GM21381 (cell line): ENCODE measurements around the gene CNDP2.
A peak's percentile ranks its signal among the peaks of the same experiment; 100 is the strongest.

ENCODE experiments used
- ATAC-seq: cut with Tn5 transposase; IDR thresholded peaks from one replicate; pipeline ENCODE4 v1.9.1; 2021; ENCODE audit warnings: mild to moderate bottlenecking, moderate library complexity; ENCODE audit not compliant: unreplicated experiment

CNDP2 gene

DNA sequence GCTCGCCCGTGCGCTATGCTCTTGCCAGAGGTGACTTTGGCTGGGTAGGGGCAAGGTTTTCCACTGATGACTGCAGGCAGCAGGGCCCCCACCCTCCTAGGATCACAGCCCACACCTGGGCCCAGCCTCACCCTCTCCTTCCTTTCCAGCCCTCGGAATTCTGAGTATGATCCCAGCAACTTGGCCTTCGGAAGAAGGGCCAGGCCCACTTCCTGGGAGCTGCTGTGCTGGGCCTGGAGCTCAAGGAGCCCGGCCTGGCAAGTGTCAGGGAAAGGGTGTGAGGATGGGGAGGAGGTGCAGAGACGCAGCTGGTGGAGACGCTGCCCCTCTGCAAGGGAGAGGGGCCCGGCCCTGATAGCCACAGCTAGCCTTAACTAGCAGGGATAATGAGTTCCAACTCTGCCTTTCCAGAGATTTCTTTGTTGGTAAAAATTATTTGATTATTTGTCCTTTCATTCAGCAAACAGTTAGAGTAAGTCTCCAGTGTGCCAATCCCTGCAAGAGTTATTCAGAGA lies 36.4 kb downstream of the CNDP2 start:
- ATAC-seq: no peak

DNA sequence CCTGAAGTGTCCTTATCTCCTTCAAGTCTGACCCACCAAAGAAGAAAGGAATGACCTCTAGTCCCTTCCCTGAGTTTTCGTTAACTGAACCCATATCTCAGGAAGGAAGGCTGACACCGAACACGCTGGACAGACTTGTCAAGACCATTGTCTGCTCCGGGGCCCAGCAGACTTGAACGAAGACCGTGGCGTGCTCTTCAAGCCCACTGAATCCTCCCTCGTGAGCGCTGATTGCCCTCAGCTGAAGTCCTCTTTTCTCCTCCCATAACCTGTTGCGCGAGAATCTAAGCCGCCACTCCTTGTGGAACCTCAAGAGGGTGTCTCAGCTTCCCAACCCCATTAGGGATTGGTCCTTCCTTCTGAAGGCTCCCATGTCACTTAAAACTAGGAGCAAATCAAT lies 37.5 kb downstream of the CNDP2 start:
- ATAC-seq: no peak

DNA sequence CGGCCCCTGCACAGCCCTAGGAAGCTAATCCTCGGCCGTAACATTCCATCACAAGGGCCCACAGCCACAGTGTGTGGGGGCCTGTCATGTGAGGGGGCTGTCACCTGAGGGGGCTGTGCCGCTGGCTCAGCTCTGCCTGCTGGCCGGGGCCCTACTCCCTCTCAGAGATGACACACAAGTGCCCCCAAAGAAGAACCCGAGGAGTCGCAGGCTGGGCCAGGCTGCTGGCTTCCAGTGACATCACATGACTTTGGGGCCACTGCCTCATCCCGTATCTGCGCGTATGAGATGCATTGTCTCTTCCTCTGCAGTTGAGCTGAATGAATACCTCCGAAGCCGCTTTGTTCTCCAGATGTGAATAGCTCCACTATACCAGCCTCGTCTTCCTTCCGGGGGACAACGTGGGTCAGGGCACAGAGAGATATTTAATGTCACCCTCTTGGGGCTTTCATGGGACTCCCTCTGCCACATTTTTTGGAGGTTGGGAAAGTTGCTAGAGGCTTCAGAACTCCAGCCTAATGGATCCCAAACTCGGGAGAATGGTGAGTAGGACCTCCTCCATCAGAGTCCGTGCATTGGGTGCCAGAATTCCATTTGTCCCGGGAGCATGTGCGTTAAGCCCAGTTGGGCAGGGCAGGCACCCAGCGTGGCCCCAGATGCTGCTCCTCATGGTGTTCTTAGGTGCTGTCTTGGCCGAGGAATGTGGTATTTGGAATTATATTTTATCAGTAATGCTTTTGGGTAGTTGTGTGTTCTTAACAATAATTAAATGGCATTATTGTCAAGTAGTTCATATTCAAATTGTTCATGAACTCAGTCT lies 38.2 kb downstream of the CNDP2 start, which contains the start of gene CNDP1:
TSS of gene CNDP1 (plus strand) at position 351 of the 820 bp plus-strand sequence. CDS start at position 519, 168 bp downstream.
- ATAC-seq: no peak

DNA sequence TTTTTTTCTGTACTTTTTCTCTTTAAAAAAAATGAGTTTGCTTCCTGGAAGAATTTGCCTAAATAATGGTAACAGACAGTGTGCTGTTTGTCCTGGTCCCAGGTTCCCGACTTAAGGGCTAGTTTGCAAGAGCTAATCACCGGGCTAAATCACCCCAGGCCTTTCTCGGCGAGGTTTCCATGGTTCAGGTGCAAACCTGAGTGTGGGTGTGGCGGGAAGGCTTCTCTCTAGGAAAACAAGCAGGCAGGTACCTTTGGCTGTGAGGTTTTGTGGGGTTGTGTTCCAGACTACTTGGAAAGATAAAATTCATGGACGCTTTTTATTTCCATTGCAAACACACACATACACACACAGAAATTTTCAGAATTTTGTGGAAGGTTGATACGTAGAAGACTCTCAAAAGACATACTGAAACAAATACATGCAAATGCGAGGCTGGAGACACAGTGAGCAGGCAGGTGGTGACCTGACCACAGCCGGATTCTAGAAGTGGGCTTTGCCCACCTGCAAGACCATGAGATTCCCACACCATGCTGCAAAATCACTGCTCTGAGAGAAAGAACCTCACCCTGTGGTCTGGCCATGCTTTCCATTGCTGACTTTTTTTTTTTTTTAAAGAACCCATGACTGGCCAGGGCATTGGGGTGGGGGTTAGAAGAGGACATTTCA lies 39.0 kb downstream of the CNDP2 start:
- peak; percentile 64 for ATAC-seq

DNA sequence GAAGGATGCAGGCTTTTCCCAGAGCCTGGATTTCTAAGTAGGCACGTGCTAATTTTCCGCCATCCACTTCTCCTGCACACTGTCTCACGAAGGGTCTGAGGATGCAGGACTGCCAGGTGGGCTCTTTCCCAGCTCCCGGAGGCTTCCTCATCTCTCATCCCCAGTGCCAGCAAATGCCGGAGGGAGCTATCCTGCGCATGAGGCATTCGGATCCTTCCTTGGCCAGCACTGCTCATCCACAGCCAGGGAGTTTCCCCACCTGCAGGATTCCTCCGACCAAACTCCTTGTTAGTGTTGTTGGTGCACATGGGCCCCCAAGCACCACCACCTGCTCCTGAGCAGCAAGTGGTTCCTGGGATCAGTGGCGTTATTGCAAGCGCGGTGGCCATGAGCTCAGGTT lies 43.1 kb downstream of the CNDP2 start:
- no peak for ATAC-seq

DNA sequence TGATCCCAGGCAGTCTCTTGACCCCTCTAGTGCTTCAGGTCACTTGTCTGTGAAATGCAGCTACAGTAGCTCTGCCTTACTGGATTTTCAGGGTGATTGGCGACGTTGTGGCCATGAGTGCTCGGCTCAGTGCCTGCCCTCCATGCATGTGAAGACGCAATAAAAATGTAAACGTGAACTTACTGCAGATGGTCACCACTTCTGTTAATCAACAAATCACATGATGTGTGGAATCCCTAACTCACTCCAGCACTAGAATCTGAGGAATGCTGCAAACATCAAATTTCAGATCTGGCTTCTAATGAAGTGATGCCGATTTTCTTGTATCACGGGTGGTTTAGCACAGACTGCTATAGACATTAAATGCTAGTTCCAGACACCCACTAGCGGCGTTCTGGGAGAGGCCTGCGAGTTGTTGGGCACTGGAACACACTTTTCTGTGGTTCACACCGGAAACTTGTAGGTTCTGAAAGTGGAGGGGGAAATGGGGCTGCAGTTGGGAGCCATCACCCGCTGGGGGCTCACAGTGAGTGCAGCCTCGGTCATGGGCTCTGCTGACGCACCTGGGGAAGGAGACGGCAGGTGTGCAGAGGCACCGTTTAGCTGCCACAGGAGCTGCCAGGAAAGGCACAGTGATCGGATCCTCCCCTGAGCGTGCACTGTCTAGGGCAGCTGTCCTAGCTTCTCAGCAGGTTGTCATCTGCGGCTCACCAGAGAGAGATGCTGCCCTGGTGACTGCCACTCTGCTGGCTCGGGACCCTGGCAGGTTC lies 44.7 kb downstream of the CNDP2 start:
- no peak for ATAC-seq

DNA sequence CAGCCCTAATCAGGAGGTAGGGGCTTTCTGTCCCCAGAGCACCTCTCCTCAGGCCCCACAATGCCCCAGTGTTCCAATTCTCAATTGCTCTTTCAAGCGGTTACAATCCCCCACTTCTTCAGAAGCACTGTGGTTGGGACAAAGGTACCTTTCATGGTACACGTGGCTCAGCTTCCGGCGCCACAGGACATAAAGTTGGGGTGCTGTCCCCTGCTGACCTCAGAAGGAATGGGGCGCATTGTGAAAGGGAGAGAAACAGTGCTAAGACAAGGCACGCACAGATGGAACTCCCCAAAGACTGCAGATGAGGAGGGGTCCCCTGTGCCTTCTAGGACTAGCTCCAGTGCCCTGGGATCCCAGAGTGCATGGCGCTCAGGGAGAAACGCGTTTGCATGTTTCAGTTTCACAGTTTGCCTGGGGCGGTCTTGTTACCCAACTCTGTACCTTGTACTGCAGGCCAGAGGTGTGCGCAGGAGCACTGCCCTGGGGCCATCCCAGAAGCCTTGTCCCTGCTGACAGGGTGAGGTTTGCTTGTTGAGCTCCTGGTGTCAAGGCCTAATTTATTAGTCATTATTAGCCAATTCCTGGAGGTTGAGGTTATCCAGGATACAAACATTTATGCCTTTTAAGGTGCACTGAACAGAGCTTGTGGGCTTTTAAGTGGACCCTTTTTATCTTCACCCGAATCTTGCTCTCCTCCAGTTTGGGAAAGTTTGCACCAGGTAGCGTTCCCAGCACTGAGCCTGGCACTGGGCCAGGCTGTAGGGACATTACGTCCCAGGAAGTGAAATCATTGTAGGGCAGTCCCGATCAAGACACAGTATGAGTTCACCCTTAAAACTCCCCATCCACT lies 45.8 kb downstream of the CNDP2 start:
- no peak for ATAC-seq

DNA sequence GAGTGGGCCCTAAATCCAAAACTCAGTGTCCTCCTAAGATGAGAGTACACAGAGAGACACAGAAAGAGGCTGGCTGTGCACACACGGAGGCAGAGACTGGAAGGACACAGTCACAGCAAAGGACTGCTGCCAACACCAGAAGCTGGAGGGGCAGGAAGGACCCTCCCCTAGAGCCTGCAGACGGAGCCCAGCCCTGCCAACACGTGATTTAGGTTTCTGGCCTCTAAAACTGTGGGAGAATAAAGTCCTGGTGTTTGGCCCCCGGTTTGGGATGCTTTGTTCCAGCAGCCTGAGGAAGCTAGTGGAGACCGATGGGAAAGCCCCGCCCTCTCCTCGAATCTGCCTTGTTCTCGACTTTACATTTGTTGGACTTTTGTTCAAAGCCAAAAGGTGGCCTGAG lies 48.7 kb downstream of the CNDP2 start:
- no peak for ATAC-seq

DNA sequence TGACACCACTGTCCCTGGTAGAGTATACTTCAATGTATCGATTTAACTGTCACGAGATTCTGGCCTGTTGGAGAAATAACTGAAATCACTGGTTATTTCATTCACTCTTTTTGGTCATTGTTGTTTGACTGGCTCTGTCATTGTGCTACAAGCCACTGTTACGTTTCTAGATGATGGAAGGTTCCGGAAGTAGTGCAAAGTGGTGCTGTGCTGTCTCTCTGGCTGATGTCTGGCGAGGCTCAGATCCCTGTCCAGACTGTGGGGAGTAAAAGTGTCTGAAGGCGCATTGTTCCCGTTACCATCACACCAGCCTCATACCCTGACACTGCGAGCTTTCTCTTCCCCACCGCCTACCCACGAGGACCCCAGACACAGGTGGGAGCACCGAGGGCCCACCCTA lies 49.8 kb downstream of the CNDP2 start:
- no peak for ATAC-seq

DNA sequence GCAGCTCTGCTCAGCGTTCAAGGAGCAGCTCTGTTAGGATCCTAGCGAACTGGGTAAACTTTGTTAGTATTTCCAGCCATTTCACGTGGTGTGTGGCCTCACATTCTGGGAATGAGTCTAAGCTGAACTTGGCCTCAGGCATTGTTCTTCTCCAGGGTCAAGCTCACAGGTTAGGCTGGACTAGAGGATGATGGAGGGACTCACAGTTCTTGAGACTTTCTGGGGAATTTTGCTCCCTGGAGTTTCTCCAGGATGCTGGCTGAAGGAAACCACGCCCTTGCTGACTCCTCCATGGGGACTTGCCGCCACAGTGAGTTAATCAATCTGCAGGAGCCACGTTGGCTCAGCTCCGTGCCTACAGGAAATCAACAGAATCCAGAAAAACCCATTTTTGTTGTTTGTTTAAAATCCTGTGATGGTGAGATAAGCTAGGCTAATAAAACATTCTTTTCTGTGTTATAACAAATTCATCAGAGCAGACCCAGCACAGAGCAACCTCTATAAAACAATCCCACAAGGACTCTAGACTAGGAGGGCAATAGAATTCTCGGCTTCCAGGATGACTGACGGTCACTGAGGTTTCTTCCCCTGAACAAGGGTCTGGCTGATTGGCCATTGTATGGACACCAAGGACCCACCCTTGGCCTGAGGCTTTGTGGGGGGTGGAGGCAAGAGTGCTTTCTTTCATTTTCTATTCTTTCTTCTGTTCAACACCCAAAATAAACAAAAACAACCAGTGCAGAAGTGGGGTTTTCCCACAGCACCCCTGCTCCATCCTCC lies 50.8 kb downstream of the CNDP2 start:
- ATAC-seq: no peak

DNA sequence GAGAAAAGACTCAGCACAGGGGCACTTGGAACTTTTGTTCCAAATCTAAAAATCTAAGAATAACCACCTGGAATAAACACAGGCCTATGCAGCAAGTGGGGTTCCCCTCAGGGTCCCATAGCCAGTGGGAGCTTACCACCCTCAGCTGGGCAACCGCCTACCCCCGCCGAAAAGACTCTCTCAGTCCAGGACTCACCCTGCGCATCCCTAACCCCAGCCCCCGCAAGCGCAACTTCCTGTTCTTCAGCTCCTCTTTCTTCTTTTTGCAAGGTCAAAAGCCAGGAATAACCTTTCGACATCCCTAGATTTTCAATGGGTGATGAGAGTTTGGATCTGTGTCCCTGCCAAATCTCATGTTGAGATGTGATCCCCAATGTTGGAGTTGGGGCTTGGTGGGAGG lies 51.7 kb downstream of the CNDP2 start:
- ATAC-seq: no peak

DNA sequence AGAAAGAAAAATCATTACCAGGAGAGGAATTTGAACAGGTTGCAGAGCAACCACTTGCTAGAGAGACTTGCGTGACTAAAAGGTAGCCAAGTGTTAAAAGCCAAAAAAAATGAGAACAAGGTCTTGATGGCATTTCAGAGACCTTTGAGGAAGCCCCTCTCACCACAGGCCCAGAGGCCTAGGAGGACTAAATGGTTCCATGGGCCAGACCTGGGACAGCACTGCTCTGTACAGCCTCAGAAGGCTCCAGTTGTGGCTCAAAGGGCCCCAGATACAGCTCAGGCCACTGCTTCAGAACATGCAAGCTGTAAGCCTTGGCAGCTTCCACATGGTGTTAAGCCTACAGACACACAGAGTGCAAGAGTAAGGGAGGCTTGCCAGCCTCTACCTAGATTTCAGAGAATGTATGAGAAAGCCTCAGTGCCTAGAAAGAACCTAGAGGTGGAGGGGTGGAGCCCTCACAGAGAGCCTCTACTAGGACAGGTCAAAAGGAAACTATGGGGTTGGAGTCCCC lies 53.5 kb downstream of the CNDP2 start:
- no peak for ATAC-seq

DNA sequence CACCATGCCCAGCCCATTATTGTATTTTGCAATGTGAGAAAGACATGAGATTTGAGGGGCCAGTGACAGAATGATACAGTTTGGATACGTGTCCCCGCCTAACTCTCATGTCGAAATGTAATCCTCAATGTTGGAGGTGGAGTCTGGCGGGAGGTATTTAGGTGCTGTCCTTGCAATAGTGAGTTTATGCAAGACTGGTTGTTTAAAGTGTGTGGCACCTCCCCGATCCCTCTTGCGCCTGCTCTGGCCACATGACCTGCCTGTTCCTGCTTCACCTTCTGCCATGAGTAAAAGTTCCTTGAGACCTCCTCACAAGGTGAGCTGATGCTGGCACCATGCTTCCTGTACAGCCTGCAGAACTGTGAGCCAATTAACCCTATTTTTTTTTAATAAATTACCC lies 54.7 kb downstream of the CNDP2 start:
- ATAC-seq: no peak

DNA sequence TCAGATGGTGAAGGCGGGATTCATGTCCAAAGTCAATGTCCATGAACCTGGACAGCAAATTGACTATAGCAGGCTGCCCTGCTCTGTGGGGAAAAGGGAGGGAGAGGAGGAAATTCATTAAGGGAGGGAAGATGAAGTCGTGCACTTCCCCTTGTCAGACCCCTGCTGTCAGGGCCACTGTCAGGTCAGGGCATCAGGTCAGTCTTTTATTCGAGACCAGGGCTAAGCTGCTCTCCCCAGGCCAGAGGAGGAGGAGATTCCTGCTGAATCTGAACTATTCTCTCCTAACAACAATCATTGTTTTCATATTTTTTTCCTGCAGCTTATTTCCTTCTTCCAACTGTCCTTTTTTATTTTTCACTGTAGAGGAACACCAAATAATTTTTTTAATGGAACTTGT lies 55.3 kb downstream of the CNDP2 start:
- no peak for ATAC-seq

DNA sequence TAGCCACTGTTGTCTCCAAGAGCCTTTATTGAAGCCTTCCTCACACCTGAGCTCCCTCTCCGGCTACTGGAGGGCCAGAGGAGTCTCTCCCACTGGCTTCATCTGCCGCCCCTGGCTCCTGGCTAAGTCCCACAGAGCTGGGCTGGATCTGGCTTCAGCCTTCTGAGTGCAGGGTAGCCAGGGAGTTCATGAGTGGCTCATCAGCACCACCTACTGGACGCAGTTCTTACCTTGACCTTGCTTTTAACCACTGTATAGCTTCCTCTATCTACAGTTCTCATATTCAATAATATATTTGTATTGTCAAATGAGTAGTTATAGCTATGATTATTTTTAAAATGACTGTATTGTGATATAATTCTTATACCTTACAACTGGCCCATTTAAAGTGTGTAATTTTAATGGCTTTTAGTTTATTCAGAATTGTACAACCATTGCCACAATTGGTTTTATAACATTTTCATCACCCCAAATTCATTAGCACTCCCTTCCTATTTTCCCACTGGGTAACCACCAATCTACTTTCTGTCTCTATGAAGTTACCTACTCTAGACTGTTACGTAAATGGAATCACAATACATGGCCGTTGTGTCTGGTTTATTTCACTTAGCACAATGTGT lies 55.9 kb downstream of the CNDP2 start:
- peak; percentile 100 for ATAC-seq

DNA sequence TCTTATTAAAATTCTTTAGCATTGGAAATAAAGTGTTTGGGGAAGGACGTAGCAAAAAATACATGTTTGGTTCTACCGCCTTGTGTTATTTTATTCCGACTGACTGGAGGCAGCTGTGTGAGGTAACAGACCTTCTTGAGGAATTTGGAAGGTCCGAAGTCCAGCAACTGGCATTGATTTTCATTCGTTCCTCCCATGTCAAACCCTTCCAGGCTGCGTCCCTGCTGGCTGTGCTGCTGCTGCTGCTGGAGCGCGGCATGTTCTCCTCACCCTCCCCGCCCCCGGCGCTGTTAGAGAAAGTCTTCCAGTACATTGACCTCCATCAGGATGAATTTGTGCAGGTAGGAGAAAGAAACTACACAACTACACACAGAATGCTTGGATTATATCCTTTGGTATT lies 60.0 kb downstream of the CNDP2 start:
- ATAC-seq: no peak

DNA sequence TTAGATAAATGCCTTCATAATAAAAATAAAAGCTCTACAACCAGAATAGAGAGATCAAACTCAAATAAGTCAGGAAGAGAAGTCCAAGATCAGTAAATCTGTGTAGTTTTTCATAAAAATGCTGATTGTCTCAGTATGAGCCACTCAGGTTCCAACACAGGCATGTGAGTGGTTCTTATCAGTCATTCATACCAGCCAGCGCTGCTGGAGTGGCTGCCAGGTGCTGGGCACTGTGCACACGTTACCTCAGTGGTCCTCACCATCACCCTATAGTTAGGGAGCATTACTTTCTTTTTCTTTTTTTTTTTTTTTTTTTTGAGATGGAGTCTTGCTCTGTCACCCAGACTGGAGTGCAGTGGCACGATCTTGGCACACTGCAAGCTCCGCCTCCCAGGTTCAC lies 61.9 kb downstream of the CNDP2 start:
- ATAC-seq: no peak

DNA sequence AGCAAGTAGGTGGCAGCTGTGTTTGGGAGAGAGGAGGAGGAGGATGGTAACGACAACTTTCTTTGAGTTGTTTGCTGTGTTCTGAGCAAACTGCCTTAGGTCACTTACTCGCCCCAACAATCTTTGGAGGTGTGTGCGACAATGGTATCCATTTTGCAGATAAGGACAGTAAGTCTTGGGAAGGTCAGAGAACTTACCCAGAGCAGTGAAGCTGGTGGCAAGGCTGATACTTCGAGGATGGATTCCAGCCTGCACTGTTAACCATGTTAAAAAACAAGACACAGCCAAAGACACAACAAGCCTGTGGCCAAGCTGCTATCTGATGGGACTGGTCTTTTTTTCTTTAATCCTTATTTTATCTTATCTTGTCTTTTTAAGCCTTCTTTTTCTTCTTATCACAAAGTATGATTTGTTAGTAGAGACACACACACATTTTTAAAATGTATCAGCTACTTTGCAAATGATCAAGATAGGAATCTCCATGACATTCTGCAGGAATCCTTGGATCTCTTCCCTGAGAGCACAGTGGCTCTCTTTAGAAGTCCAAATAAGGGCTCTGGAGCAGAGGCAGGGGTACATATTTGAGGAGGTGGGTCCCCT lies 66.1 kb downstream of the CNDP2 start:
- no peak for ATAC-seq

DNA sequence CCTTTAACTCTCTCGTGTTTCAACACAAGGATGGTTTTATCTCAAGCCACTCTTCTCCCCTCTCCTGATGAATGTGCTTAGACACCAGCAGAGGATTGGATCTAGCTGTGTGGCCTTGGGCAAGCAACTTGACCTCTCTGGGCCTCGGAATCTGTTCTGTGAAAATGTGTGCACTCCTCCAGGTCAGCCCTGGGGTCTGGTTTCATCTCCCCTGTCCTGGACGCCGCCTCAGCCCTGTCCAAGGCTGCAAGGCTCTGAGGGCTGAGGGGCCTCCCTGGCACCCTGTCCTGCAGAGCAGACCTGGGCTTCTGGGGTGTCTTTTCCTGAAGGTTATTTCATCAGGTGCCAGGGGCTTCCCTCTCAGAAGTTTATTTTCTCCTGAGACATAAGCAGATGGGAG lies 66.6 kb downstream of the CNDP2 start:
- ATAC-seq: no peak
